Measurements from ENCODE around the gene NOCT. TPM values are rescaled to one million over a fixed set of nuclear protein-coding genes. Genes with fewer than 3 reads are reported as not detected.

The NOCT gene
- total and polyA plus RNA-seq, 9 donors = 2.8 to 4.2 (median 3.3) TPM

Other genes starting within 250 kb of the NOCT start
- gene ELF2, start 161.4 kb downstream of the NOCT start, total RNA-seq = 58.8 TPM
- 10 to 100 TPM; 36.9 to 48.3 (median 41.3) TPM for gene ELF2, start 161.4 kb downstream of the NOCT start, polyA plus RNA-seq (ENCODE audit: insufficient read depth in 1 of 8, insufficient read length in 8 of 8, low replicate concordance in 1 of 8)

Data from muscle of leg (tissue), 9 donors.